Upper lobe of left lung (tissue), 6 donors: ENCODE results near the gene COX4I1. TPM values are rescaled to one million over a fixed set of nuclear protein-coding genes. Genes with fewer than 3 reads are reported as not detected.
A peak's percentile ranks its signal among the peaks of the same experiment; 100 is the strongest.

Experiments used
- ATAC-seq, 2 donors: fragments of 200-7000 bp; cut with Tn5 transposase; one replicate each; pipeline ENCODE4 v1.9.1; 2022; ENCODE audit warnings: mild to moderate bottlenecking in 2 of 2, moderate library complexity in 2 of 2; ENCODE audit not compliant: low FRiP score in 2 of 2
- DNase-seq, 2 donors: peaks; one replicate each; pipeline ENCODE4 v3.0.0-alpha.2; 2019 to 2020
- H3K27ac ChIP-seq, 4 donors: fragments of 200-600 bp; sonication (generic); one replicate each; pipeline ENCODE4 v1.5.1; 2016 to 2019
- H3K27me3 ChIP-seq, 4 donors: fragments of 200-600 bp; sonication (generic); one replicate each; pipeline ENCODE4 v1.5.1; 2017 to 2019
- H3K36me3 ChIP-seq, 4 donors: fragments of 200-600 bp; sonication (generic); one replicate each; pipeline ENCODE4 v1.5.1; 2016 to 2019
- H3K4me1 ChIP-seq, 4 donors: fragments of 200-600 bp; sonication (generic); one replicate each; pipeline ENCODE4 v1.5.1; 2018 to 2019
- H3K4me3 ChIP-seq, 4 donors: fragments of 200-600 bp; sonication (generic); one replicate each; pipeline ENCODE4 v1.5.1; 2017 to 2019; ENCODE audit warnings: mild to moderate bottlenecking in 2 of 4, moderate library complexity in 1 of 4
- H3K9me3 ChIP-seq, 4 donors: fragments of 200-600 bp; sonication (generic); one replicate each; pipeline ENCODE4 v1.5.1; 2018 to 2019
- EP300 ChIP-seq, 4 donors: sonication (generic); formaldehyde crosslinking; IDR thresholded peaks; one replicate each; pipeline ENCODE4 v1.5.1; 2017; ENCODE audit warnings: antibody characterized with exemption in 4 of 4, control low read depth in 2 of 4
- POLR2A ChIP-seq, 4 donors: fragments of 450-650 bp; IDR thresholded peaks; one replicate each; pipeline ENCODE4 v1.5.1; 2016 to 2017; ENCODE audit warnings: antibody characterized with exemption in 4 of 4, mild to moderate bottlenecking in 2 of 4
- POLR2AphosphoS5 ChIP-seq, 2 donors: sonication (generic); formaldehyde crosslinking; IDR thresholded peaks; one replicate each; pipeline ENCODE4 v1.5.1; 2017; ENCODE audit warnings: antibody characterized with exemption in 2 of 2
- WGBS, 2 donors: methylation state at CpG; one replicate each; pipeline ENCODE4 v1.1.5; 2017 to 2018; 5-methylcytosine and 5-hydroxymethylcytosine counted together
- total RNA-seq, 6 donors: library from RNA; depleted of rRNA in 4 of 6; stranded (reverse); fragments of >200 nt in 4 of 6; gene quantifications; one replicate each; pipeline versions ENCODE4 v1.1.0 to v1.2.1, GENCODE V29; 2016 to 2021
- TF ChIP-seq, protein P1 (sequence below), 6 experiments: fragments of 450-650 bp in 4 of 6; fragments of 200-600 bp in 2 of 6; sonication (generic) in 2 of 6; IDR thresholded peaks; one replicate each; pipeline ENCODE4 v1.5.1; 2016 to 2019; ENCODE audit warnings: antibody characterized with exemption in 6 of 6
- donor health status: DM: no; HTN: no; CAD: no; lungs with moderate emphysema.
- donor health status: DM: no; HTN: yes; CAD: no; lungs with severe emphysema.

COX4I1 gene
- total RNA-seq, 6 donors from 2014 or later = 160 to 490 (median 439) TPM

DNA sequence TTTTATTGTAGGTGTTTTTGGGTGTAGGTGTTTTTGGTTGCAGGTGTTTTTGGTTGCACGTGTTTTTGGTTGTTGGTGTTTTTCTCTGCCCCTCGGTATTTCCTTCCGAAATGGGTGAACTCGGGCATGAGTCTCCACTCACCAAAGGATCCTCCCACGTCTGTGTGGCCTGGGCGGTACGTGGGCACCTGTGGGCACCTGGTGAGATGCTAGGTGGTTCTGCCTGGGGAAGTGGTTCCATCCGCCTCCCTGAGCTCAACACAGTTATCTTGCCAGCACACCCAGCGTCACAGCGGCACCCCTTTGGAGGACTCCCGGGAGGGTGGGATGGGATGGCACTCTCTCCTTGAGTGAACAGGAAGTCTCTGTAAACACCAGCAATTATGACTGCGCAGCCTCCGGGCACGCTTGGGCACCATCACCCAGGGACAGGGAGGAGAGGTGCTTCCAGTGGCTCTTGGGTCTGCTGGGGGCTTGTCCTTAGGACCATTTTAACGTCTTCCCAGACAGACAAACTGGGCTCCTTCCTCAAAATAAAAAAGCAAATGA is 29.8 kb downstream of the COX4I1 start:
- Histone ChIP-seq H3K27ac (peak overlapping the region in 1 of 4 donors; percentile 52), H3K36me3 (no peaks in the 10 kb centered on the region), H3K4me3 (no peak overlapping the region), H3K27me3 (no peaks in the 10 kb centered on the region), H3K4me1 (peaks cover 0 to 12% (median 2%) of the 10 kb centered on the region in 4 donors), H3K9me3 (no peaks in the 10 kb centered on the region)
- peak in 1 of 2 donors; percentile 23 for ATAC-seq
- no peak for DNase-seq
- 59 to 74% methylated on average over 8 to 15 of the region's 15 CpGs for WGBS, 2 donors
- TF ChIP-seq EP300 (IDR thresholded peaks at IDR 0.05) = no peak
- TF ChIP-seq POLR2A (IDR thresholded peaks at IDR 0.05) = no peak
- no peak for TF ChIP-seq POLR2AphosphoS5 (IDR thresholded peaks at IDR 0.05)
- TF ChIP-seq, protein P1, sequence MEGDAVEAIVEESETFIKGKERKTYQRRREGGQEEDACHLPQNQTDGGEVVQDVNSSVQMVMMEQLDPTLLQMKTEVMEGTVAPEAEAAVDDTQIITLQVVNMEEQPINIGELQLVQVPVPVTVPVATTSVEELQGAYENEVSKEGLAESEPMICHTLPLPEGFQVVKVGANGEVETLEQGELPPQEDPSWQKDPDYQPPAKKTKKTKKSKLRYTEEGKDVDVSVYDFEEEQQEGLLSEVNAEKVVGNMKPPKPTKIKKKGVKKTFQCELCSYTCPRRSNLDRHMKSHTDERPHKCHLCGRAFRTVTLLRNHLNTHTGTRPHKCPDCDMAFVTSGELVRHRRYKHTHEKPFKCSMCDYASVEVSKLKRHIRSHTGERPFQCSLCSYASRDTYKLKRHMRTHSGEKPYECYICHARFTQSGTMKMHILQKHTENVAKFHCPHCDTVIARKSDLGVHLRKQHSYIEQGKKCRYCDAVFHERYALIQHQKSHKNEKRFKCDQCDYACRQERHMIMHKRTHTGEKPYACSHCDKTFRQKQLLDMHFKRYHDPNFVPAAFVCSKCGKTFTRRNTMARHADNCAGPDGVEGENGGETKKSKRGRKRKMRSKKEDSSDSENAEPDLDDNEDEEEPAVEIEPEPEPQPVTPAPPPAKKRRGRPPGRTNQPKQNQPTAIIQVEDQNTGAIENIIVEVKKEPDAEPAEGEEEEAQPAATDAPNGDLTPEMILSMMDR (IDR thresholded peaks at IDR 0.05) = no peak

DNA sequence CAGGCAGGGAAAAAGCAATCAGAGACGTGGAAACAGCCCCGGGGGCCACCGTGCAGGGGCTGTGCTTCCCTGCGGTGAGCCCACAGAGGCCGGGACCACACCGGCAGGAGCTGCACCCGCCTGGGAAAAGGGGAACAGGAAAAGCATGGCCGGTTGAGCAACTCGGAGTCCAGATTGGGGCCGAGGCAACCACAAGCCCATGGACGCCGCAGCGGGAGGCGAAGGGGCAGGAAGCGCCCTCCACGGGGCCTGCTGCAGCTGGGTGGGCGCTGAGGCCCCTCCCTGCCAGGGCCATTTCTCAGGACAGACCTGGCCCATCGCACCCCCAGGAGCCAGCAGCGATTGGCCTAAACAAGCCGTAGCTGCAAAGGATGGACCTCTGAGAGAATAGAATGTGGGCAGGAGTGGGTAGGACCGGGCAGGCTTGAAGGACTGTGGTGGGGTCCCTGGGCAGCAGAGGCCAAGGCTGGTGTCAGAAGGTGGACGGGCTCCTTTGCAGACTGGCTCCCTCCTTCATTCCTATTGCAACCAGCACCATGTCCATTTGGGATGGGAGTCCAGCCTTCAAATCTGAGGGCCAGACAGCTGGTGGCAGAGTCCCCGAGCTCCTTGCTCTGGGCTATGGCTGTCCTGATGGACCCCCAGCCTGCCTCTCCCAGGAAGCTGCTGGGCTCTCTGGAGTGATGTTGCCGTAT is 30.4 kb downstream of the COX4I1 start:
- Histone ChIP-seq H3K27ac (no peak overlapping the region), H3K27me3 (no peaks in the 10 kb centered on the region), H3K9me3 (no peaks in the 10 kb centered on the region), H3K4me3 (no peak overlapping the region), H3K4me1 (peaks cover 0 to 12% (median 2%) of the 10 kb centered on the region in 4 donors), H3K36me3 (no peaks in the 10 kb centered on the region)
- 59 to 60% methylated on average over 23 to 24 of the region's 24 CpGs for WGBS, 2 donors
- peak in 1 of 2 donors; percentile 76 for ATAC-seq
- no peak for TF ChIP-seq POLR2AphosphoS5 (IDR thresholded peaks at IDR 0.05)
- peak in 1 of 4 donors; percentile 7 for TF ChIP-seq EP300 (IDR thresholded peaks at IDR 0.05)
- TF ChIP-seq, protein P1 (IDR thresholded peaks at IDR 0.05) = no peak
- no peak for TF ChIP-seq POLR2A (IDR thresholded peaks at IDR 0.05)
- DNase-seq = peak; percentile 66 to 75

DNA sequence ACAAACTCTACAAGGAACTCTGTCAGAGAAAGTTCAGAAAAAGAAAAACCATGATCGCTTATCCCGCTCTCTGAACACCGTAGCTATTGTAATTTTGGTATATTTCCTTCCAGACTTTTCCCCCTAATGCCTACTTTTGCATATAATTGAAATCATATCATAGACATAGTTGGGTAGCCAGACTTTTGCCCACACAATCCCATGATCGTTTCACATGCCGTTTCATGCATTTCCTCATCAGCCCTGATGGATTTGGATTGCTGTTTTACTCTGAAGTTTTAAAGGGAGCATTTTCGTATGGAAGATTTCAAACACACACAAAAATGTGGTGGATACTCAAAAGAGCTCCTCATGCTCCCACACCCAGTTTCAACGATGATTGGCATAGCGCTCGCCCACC is 31.3 kb downstream of the COX4I1 start:
- ATAC-seq (no peak), DNase-seq (no peak)
- peaks cover 0 to 12% (median 2%) of the 10 kb centered on the region in 4 donors for H3K4me1 ChIP-seq
- WGBS, 2 donors = 74 to 76% methylated on average over 9 of the region's 9 CpGs
- no peak for TF ChIP-seq EP300 (IDR thresholded peaks at IDR 0.05)
- no peak for TF ChIP-seq POLR2AphosphoS5 (IDR thresholded peaks at IDR 0.05)
- no peak for TF ChIP-seq POLR2A (IDR thresholded peaks at IDR 0.05)
- TF ChIP-seq, protein P1 (IDR thresholded peaks at IDR 0.05) = no peak
- no peaks in the 10 kb centered on the region for H3K27me3 ChIP-seq
- no peak overlapping the region for H3K4me3 ChIP-seq
- H3K36me3 ChIP-seq = no peaks in the 10 kb centered on the region
- H3K27ac ChIP-seq = no peak overlapping the region
- no peaks in the 10 kb centered on the region for H3K9me3 ChIP-seq

DNA sequence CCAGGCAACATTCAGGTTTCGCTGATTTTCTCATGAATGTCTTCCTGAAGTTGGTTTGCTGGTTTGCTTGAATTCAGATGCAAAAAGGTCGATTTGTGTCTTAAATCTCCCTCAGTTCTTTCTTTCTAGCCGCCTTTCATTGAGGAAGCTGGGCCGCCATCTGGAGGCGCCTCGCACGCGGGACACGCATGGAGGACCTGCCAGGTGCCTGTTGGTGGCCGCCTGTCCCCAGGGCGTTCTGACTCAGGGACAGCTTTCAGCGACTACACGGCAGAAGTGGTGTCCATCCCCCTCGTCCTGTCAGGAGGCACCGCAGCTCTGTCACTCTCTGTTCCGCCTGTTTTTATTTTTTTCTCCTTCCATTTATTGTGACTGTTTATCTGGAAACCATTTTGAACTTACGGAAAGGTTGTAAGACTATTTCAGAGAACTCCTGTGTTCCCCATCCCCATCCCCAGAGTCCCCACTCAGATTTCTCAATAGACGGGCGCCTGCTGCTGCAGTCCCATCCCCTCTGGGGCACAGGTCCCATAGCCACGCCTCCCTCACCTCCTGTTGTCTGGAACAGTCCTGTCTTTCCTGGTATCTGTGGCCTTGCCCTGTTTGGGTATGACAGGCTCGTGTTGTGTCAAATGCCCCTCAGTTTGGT is 33.2 kb downstream of the COX4I1 start:
- peaks cover 3 to 19% (median 4%) of the 10 kb centered on the region in 4 donors for H3K4me1 ChIP-seq
- no peaks in the 10 kb centered on the region for H3K27me3 ChIP-seq
- no peak overlapping the region for H3K27ac ChIP-seq
- no peak for TF ChIP-seq POLR2A (IDR thresholded peaks at IDR 0.05)
- TF ChIP-seq, protein P1 (IDR thresholded peaks at IDR 0.05) = no peak
- TF ChIP-seq POLR2AphosphoS5 (IDR thresholded peaks at IDR 0.05) = no peak
- TF ChIP-seq EP300 (IDR thresholded peaks at IDR 0.05) = no peak
- H3K36me3 ChIP-seq = no peaks in the 10 kb centered on the region
- no peak for ATAC-seq
- DNase-seq = peak in 1 of 2 donors; percentile 72
- H3K9me3 ChIP-seq = no peaks in the 10 kb centered on the region
- WGBS, 2 donors = 82 to 83% methylated on average over 21 of the region's 21 CpGs
- no peak overlapping the region for H3K4me3 ChIP-seq
